SK-MEL-5 (cell line): ENCODE data around the gene GALM. TPM values are rescaled to one million over a fixed set of nuclear protein-coding genes. Genes with fewer than 3 reads are reported as not detected.
A peak's percentile ranks its signal among the peaks of the same experiment; 100 is the strongest.
"Not testable (repeated sequence)": the region's sequence is repeated elsewhere in the genome, so short reads cannot be mapped to it uniquely, and the experiment has no call there.

Source experiments
- DNase-seq: peaks from one replicate; pipeline ENCODE4 v3.0.0-alpha.2; 2016; ENCODE audit warnings: low read depth, low spot score
- in situ Hi-C: cut with HindIII; loops from 2 replicates; pipeline ENCODE4 v1.10.0; 2016; ENCODE audit warnings: low sequenced_read_pairs, high pct_unique_total_duplicates, low pct_unique_long_range_greater_than_20kb
- total RNA-seq: library from RNA; depleted of rRNA; stranded (reverse); fragments of >200 nt; shearing (Covaris generic); gene quantifications from 2 replicates; pipeline ENCODE4 v1.2.3, GENCODE V29; 2014

The GALM gene
- total RNA-seq, 1 experiment from 2014 or later: 38.1 TPM

GRCh38 chr2:38643683-38644511 lies 22.0 kb upstream of the GALM start:
- in situ Hi-C loops, DNase-seq: not testable (repeated sequence)

DNA sequence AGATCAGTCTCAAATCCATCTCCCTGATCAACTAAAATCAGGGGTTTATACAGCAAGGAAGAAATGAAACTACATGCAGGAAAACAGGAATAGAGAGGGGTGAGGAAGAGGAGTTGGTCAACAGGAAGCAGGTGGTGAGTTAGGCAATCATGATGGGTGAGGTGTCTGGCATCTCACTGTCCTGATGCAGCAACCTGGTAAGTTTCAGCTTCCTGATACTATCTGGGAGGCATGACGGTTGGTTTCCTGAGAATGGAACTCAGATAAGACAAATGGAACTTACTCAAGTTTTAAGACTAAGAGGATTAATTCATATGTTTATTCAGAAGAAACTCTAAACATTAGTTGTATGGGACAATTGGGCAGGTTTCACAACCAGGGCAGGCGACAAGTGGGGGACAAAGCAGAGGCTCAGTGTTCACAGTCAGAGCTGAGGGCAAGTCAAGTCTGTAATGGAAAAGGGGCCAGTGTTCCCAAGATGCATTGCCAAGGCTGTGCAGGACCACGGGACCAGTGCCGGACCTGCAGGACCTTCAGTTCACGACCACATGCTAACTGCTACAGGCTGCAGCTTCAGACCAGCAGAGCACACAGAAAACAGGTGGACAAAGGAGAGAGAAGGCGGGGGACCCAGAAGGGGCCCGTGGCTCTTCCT lies 17.7 kb upstream of the GALM start:
- no peak for DNase-seq
- in situ Hi-C loops: no loop called here

DNA sequence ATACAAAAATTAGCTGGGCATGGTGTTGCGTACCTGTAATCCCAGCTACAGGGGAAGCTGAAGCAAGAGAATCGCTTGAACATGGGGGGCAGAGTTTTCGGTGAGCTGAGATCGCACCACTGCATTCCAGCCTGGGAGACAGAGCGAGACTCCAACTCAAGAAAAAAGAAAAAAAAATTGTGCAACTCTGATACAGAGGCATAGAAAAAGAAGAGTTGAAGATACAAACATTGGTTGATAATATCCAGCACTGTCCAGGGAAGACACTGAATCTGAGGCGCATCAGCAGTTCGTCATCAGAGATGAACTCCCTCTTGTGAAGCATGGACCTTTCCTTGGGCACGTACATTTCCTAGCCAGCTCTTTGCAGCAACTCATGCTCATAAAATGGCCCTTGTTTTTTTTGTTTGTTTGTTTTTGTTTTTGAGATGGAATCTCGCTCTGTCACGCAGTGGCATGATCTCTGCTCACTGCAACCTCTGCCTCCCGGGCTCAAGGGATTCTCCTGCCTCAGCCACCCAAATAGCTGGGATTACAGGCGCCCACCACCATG lies 16.7 kb upstream of the GALM start:
- in situ Hi-C loops: no loop called here
- no peak for DNase-seq

DNA sequence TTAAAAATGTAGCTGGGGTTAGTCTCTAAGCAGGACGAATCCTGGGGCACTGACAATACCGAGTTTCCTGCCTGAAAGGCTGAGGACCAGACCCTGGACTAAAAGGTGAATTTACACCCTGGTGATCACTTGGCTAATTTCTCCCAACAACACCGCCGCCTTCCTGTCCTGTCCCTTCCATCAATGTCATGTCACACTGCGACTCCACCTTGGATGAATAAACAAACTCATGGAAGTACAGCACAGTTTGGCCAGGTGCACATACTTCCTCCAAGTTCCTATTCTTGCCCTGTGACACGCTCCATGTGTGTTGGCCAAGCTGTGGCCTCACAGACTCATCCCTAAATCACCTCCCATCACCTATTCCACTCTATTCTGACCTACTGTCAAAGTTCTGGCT lies 15.9 kb upstream of the GALM start:
- DNase-seq: no peak
- in situ Hi-C loops: no loop called here

GRCh38 chr2:38650717-38651116 lies 15.2 kb upstream of the GALM start:
- DNase-seq: no peak
- in situ Hi-C loops: no loop called here

DNA sequence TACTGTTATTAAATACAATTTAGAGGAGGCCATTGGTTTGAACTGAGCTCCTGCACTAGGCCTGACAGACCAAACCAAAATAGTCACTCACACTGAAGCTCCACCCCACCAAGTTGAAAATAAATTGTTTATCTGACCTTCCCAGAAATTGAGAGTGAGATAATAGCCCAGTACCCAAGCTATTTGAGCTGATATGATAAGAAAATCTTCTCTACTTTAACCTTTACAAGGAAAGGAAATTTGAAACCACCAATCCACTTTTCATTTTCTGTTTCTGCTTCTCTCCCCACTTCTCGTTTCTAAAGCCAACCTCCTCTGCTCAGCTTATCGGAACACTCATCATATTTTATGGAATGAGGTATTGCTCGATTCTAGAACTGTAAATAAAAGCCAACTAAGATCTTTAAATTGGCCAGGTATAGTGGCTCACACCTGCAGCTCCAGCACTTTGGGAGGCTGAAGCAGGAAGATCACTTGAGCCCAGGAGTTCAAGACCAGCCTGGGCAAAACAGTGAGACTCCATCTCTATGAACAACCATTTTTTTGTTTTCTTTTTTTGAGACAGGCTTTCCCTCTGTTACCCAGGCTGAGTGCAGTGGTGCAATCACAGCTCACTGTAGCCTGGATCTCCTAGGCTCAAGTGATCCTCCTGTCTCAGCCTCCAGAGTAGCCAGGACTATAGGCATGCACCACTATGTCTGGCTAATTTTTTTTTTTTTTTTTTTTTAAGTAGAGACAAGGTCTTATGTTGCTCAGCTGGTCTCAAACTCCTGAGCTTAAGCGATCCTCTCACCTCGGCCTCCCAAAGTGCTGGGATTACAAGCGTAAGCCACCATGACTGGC lies 13.3 kb upstream of the GALM start:
- DNase-seq: no peak
- in situ Hi-C loops: no loop called here

GRCh38 chr2:38653380-38653714 lies 12.6 kb upstream of the GALM start:
- DNase-seq: no peak
- in situ Hi-C loops: no loop called here

GRCh38 chr2:38653715-38654527 lies 12.0 kb upstream of the GALM start:
- in situ Hi-C loops: no loop called here
- no peak for DNase-seq

- in situ Hi-C loops: no loop called here
- no peak for DNase-seq
Measured at GRCh38 chr2:38654528-38655381, 11.2 kb upstream of the GALM start.

DNA sequence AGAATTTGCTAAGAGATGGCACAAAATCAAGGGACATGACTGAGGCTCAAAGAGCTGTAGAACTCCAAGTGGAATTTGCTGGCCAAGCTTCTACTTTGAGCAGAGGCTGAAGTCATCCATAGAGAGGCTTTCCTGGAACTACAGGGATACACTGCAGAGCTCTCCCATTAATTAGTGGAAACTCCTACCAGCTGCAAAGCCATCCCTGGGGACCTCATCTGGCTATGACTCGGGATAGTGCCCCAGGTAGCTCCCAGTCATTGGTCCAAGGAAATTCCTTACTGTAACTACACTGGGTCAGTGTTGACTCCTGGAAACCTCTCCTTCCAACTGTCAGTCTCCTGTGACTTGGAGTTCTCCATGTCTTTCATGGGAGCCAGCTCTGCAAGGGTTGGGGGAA lies 10.5 kb upstream of the GALM start:
- in situ Hi-C loops: no loop called here
- no peak for DNase-seq

- no peak for DNase-seq
- in situ Hi-C loops: no loop called here
Measured at GRCh38 chr2:38656866-38657480, 8.9 kb upstream of the GALM start.

DNA sequence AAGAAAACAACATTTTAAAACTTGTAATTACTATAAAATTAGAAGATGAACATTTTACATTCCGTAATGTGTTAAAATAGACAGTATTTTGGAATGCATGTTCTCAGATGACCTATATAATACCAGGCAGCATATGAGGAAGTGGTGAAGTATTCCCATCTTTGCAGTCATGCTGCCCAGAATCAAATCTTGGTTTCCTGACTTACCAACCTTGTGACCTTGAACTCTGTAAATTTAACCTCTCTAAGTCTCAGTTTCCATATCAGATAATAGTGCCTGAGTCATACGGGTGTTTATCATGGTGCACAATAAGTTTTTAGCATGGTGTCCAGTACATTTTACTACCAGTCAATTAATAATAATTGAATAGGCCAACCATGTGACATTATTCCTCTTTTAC lies 7.3 kb upstream of the GALM start:
- DNase-seq: no peak
- in situ Hi-C loops: no loop called here

DNA sequence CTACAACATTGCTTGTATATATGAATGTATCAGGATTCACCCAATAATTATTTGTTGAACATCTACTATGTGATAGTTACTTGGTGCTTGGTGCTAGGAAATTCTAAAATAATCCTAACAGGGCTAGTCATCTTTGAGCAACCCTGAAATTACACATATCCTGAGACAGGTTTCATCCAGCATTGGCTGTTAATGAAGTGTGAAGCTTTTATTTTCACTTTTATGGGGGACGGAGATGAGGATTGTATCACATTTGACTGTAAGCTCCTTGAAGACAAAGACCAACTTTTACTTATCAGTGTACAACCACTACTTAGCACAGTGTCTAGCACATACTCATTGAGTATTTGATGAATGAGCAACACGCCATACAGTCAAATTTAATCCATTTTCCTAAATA lies 6.8 kb upstream of the GALM start:
- DNase-seq: no peak
- in situ Hi-C loops: no loop called here

DNA sequence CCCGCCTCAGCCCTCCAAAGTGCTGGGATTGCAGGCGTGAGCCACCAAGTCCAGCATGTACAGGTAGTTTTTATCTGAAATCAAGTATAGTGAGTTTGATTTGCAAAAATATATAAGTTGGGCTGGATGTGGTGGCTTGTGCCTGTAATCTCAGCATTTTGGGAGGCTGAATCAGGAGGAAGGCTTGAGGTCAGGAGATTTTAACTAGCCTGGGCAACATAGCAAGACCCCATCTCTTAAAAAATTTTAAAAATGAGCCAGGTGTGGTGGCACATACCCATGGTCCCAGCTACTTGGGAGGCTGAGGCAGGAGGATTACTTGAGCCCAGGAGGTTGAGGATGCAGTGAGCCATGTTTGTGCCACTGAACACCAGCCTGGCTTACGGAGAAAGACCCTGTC lies 5.6 kb upstream of the GALM start:
- DNase-seq: no peak
- in situ Hi-C loops: no loop called here

- in situ Hi-C loops: no loop called here
- DNase-seq: peak; percentile 62
Measured at GRCh38 chr2:38661306-38661705, 4.6 kb upstream of the GALM start.

- in situ Hi-C loops: no loop called here
- DNase-seq: peak; percentile 26
Measured at GRCh38 chr2:38666556-38666910, 619 bp downstream of the GALM start.
